IPS DF 6.9 (cell line): ENCODE data around the gene ATL2.
"Not testable (repeated sequence)": the region's sequence is repeated elsewhere in the genome, so short reads cannot be mapped to it uniquely, and the experiment has no call there.

Experiments used
- DNase-seq: peaks from one replicate; pipeline ENCODE4 v3.0.0-alpha.2; 2013; ENCODE audit warnings: low read depth, low spot score
- H3K27ac ChIP-seq: one replicate; pipeline ENCODE4 v1.5.1; 2013; ENCODE audit warnings: low read length, control low read depth
- H3K27me3 ChIP-seq: 2 replicates; pipeline ENCODE4 v1.6.1; 2013; ENCODE audit warnings: mild to moderate bottlenecking, low read length; ENCODE audit not compliant: control insufficient read depth, insufficient read depth
- H3K36me3 ChIP-seq: 2 replicates; pipeline ENCODE4 v1.6.1; 2013; ENCODE audit warnings: low read length; ENCODE audit not compliant: control insufficient read depth, insufficient read depth
- H3K4me1 ChIP-seq: 2 replicates; pipeline ENCODE4 v1.6.1; 2013; ENCODE audit warnings: low read length; ENCODE audit not compliant: control insufficient read depth, insufficient read depth
- H3K4me3 ChIP-seq: 2 replicates; pipeline ENCODE4 v1.5.1; 2013; ENCODE audit warnings: mild to moderate bottlenecking, low read length
- H3K9me3 ChIP-seq: 2 replicates; pipeline ENCODE4 v1.6.1; 2013; ENCODE audit warnings: low read length, inconsistent platforms; ENCODE audit not compliant: control insufficient read depth, insufficient read depth
- WGBS: extraction: QIAGEN DNeasy Blood & Tissue Kit; methylation state at CpG from one replicate; pipeline ENCODE4 v1.1.7; 2013; ENCODE audit warnings: mixed read lengths, missing lambda C conversion rate; ENCODE audit not compliant: insufficient read length, insufficient coverage; 5-methylcytosine and 5-hydroxymethylcytosine counted together

The ATL2 gene

GRCh38 chr2:38387887-38388286 is 10.8 kb upstream of the ATL2 start:
- Histone ChIP-seq H3K4me1 (no peaks in the 10 kb centered on the region), H3K27ac (no peak overlapping the region), H3K9me3 (no peaks in the 10 kb centered on the region), H3K4me3 (no peak overlapping the region), H3K36me3 (no peaks in the 10 kb centered on the region), H3K27me3 (no peaks in the 10 kb centered on the region)
- WGBS, result no CpG with 5 or more reads among the region's 4 CpGs
- no peak for DNase-seq

GRCh38 chr2:38386821-38387220 is 9.7 kb upstream of the ATL2 start:
- no CpG with 5 or more reads among the region's 7 CpGs for WGBS
- Histone ChIP-seq H3K27ac (no peak overlapping the region), H3K27me3 (no peaks in the 10 kb centered on the region), H3K4me3 (no peak overlapping the region), H3K9me3 (no peaks in the 10 kb centered on the region), H3K36me3 (no peaks in the 10 kb centered on the region), H3K4me1 (no peaks in the 10 kb centered on the region)
- DNase-seq, result no peak

- H3K36me3 ChIP-seq, result no peaks in the 10 kb centered on the region
- H3K27ac ChIP-seq, result no peak overlapping the region
- H3K27me3 ChIP-seq, result no peaks in the 10 kb centered on the region
- H3K4me3 ChIP-seq, result no peak overlapping the region
- H3K4me1 ChIP-seq, result no peaks in the 10 kb centered on the region
- no peaks in the 10 kb centered on the region for H3K9me3 ChIP-seq
- DNase-seq, result no peak
- no CpG with 5 or more reads among the region's 2 CpGs for WGBS
These were observed 9.3 kb upstream of the ATL2 start for GRCh38 chr2:38386377-38386776.

DNA sequence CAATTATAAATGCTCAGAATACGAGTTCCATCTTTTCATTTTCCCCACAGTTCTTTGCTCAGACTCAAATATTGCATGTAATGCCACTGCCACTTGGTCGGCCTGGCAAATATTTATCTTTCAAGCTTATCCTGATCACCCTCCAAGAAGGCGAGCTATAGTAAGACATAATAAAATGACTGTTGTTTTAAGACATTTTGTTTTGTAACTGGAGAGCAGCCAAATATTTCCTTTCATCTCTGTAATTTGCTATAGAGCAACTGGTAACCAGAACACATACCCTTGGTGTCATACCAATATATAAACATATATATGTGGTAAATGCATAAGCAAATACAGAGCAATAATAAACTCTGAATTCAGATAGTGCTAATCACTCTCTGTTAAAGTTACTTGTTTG is 7.3 kb upstream of the ATL2 start:
- DNase-seq, result no peak
- no CpG with 5 or more reads among the region's 3 CpGs for WGBS
- no peak overlapping the region for H3K4me3 ChIP-seq
- H3K36me3 ChIP-seq, result no peaks in the 10 kb centered on the region
- no peaks in the 10 kb centered on the region for H3K9me3 ChIP-seq
- no peak overlapping the region for H3K27ac ChIP-seq
- no peaks in the 10 kb centered on the region for H3K27me3 ChIP-seq
- no peaks in the 10 kb centered on the region for H3K4me1 ChIP-seq

- not testable (repeated sequence) for H3K27me3 ChIP-seq, H3K4me3 ChIP-seq, DNase-seq, H3K4me1 ChIP-seq, H3K36me3 ChIP-seq, H3K9me3 ChIP-seq, H3K27ac ChIP-seq
- no CpG with 5 or more reads among the region's 6 CpGs for WGBS
These were observed 6.7 kb upstream of the ATL2 start for GRCh38 chr2:38383741-38384140.

DNA sequence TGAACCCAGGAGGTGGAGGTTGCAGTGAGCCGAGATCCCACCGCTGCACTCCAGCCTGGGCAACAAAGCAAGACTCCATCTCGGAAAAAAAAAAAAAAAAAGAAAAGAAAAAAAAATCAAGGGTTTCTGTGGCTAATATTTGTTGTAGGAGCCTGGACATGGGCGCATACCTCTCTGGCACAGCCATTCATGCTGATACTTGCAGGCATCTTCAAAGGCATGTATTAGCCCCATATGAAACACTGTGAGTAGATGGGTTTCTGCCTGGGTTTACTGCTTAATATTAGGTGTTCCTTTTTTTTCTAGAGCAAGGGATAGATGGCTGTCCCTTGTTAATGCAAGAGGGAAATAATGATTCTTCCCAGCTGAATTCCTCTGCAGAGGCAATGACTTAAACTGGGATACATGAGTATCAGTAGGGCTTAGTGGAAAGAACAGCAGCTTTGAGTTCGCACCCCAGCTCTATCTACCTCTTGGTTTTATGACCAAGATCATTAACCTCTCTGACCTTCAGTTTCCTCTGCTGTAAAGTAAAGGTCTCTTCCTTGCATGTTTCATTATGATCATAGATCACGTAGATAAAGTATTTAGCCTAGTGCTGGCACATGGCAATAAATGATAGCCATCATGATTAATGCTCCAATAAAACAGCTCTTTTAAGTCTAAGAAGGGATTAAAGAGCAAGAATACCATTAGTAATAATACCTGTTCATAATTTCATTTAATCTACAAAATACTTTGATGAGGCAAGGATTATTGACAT is 4.5 kb upstream of the ATL2 start:
- Histone ChIP-seq H3K9me3 (no peaks in the 10 kb centered on the region), H3K27ac (no peak overlapping the region), H3K27me3 (no peaks in the 10 kb centered on the region), H3K4me3 (no peak overlapping the region), H3K4me1 (no peaks in the 10 kb centered on the region), H3K36me3 (no peaks in the 10 kb centered on the region)
- no peak for DNase-seq
- whole genome bisulfite sequencing, result no CpG with 5 or more reads among the region's 6 CpGs

- Histone ChIP-seq H3K9me3 (no peaks in the 10 kb centered on the region), H3K36me3 (no peaks in the 10 kb centered on the region), H3K27me3 (no peaks in the 10 kb centered on the region), H3K4me1 (no peaks in the 10 kb centered on the region), H3K27ac (no peak overlapping the region), H3K4me3 (no peak overlapping the region)
- DNase-seq, result no peak
- WGBS, result no CpG with 5 or more reads among the region's 10 CpGs
These were observed 3.5 kb upstream of the ATL2 start for GRCh38 chr2:38380397-38381130.

DNA sequence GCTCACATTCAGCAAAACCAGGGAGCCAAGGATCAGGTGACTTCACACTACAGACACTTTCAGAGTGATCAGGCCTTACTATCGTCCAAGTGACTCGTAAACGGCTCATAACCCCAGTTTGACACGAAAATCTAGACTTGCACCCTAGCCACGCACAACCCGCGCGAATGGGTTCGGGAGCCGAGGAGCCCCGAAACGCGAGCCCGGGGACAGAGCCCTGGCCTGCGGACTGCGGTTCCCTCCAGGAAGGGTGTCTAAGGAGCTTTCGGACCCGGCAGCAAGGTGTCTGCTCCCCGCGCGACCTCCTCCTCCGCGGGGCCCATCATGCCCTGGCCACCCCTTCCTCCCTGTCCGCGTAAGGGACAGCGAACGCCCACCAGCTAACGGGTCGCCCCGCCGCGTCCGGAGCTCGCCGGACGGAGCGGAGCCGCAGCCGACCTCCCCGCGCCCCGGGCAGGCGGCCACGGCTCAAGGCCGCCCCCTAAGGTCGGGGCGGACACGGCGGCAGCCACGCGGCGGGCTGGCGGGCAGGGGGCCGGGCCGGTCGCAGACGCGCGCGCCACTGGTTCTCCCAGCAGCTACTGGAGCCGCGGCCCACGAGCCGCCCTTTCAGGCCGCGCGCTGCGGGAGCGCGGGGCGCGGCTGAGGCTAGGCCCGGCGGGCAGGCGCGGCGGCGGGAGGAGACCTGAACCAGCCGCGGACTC is 575 bp downstream of the ATL2 start:
- DNase-seq, result no peak

DNA sequence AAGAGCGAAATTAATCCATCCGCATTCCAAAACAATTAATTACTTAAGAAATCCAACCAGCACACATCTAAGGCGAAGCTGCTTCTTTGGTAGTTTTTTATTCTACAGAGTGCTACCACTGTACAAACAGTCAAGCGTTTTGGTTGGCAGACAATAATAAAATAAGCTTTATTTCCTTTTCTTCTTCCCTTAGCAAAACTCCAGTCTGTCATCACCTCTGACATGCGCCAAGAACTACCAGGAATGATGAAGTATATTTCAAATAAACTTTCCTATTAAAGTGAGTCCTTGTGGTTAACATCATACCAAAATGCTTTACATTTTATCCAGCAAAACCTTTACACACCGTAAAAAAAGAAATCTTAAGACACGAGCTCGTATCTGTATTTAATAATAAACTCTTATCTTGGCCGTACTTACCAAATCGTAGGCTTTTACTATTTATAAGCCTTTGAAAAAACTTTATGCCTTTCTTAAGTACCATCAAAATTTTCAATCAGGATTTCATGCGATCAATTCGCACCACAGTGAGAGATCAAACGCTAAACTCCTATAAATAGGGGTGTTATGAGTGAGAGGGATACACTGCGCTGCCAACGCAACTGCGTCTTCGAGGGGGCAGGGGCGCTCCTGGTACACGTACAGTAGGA is 1.3 kb downstream of the ATL2 start:
- no peak for DNase-seq
- Histone ChIP-seq H3K4me1 (no peaks in the 10 kb centered on the region), H3K9me3 (no peaks in the 10 kb centered on the region), H3K36me3 (no peaks in the 10 kb centered on the region), H3K27ac (no peak overlapping the region), H3K4me3 (peak overlapping the region; percentile 100; the same call in 1 of the 2 replicates), H3K27me3 (no peaks in the 10 kb centered on the region)
- no CpG with 5 or more reads among the region's 19 CpGs for WGBS

More for the DNA sequence above, 575 bp downstream of the ATL2 start:
- WGBS, result no CpG with 5 or more reads among the region's 80 CpGs
- peak overlapping the region; percentile 100 for H3K4me3 ChIP-seq
- H3K36me3 ChIP-seq, result no peaks in the 10 kb centered on the region
- no peaks in the 10 kb centered on the region for H3K27me3 ChIP-seq
- H3K4me1 ChIP-seq, result no peaks in the 10 kb centered on the region
- H3K27ac ChIP-seq, result no peak overlapping the region
- H3K9me3 ChIP-seq, result no peaks in the 10 kb centered on the region

- Histone ChIP-seq H3K9me3 (no peaks in the 10 kb centered on the region), H3K27ac (no peak overlapping the region), H3K27me3 (no peaks in the 10 kb centered on the region), H3K36me3 (no peaks in the 10 kb centered on the region), H3K4me1 (no peaks in the 10 kb centered on the region), H3K4me3 (no peak overlapping the region)
- WGBS, result no CpG with 5 or more reads among the region's 2 CpGs
- no peak for DNase-seq
These were observed 2.1 kb downstream of the ATL2 start for GRCh38 chr2:38374984-38375383.
